ENCODE data around the gene MAEA. TPM values are rescaled to one million over a fixed set of nuclear protein-coding genes. Genes with fewer than 3 reads are reported as not detected.

MAEA gene
- total RNA-seq, 1 donor from 2014 or later = 74.0 TPM

GRCh38 chr4:1242506-1243450 lies 46.9 kb upstream of the MAEA start:
- TF ChIP-seq CTCF (conservative IDR thresholded peaks at IDR 0.05) = no peak
- no peak for DNase-seq (ENCODE audit: low read depth, low spot score)

GRCh38 chr4:1243451-1244080 lies 46.1 kb upstream of the MAEA start:
- no peak for TF ChIP-seq CTCF (conservative IDR thresholded peaks at IDR 0.05)
- Mint-ChIP-seq H3K27me3 (ENCODE audit: low read depth) (no peaks in the 10 kb centered on the region), H3K4me3 (peak overlapping the region; percentile 56), H3K36me3 (ENCODE audit: low read depth) (peaks cover 5% of the 10 kb centered on the region), H3K27ac (ENCODE audit: unreplicated experiment) (no peak overlapping the region), H3K4me1 (peaks cover 22% of the 10 kb centered on the region), H3K9me3 (no peaks in the 10 kb centered on the region)
- no peak for DNase-seq (ENCODE audit: low read depth, low spot score)

More at GRCh38 chr4:1242506-1243450, 46.9 kb upstream of the MAEA start:
- no peaks in the 10 kb centered on the region for H3K27me3 Mint-ChIP-seq (ENCODE audit: low read depth)
- peaks cover 22% of the 10 kb centered on the region for H3K4me1 Mint-ChIP-seq
- peak overlapping the region; percentile 29 for H3K4me3 Mint-ChIP-seq
- H3K9me3 Mint-ChIP-seq = no peaks in the 10 kb centered on the region
- H3K27ac Mint-ChIP-seq (ENCODE audit: unreplicated experiment) = peak overlapping the region; percentile 72
- peaks cover 5% of the 10 kb centered on the region for H3K36me3 Mint-ChIP-seq (ENCODE audit: low read depth)

GRCh38 chr4:1244081-1244977 lies 45.4 kb upstream of the MAEA start:
- H3K4me3 Mint-ChIP-seq = peak overlapping the region; percentile 74
- H3K4me1 Mint-ChIP-seq = peaks cover 22% of the 10 kb centered on the region
- DNase-seq (ENCODE audit: low read depth, low spot score) = no peak
- H3K27me3 Mint-ChIP-seq (ENCODE audit: low read depth) = no peaks in the 10 kb centered on the region
- TF ChIP-seq CTCF (conservative IDR thresholded peaks at IDR 0.05) = no peak
- peaks cover 5% of the 10 kb centered on the region for H3K36me3 Mint-ChIP-seq (ENCODE audit: low read depth)
- no peaks in the 10 kb centered on the region for H3K9me3 Mint-ChIP-seq
- no peak overlapping the region for H3K27ac Mint-ChIP-seq (ENCODE audit: unreplicated experiment)

GRCh38 chr4:1244978-1245471 lies 44.7 kb upstream of the MAEA start:
- TF ChIP-seq CTCF (conservative IDR thresholded peaks at IDR 0.05) = no peak
- Mint-ChIP-seq H3K9me3 (no peaks in the 10 kb centered on the region), H3K36me3 (ENCODE audit: low read depth) (peaks cover 2% of the 10 kb centered on the region), H3K27me3 (ENCODE audit: low read depth) (no peaks in the 10 kb centered on the region), H3K27ac (ENCODE audit: unreplicated experiment) (no peak overlapping the region), H3K4me3 (peak overlapping the region; percentile 74), H3K4me1 (peaks cover 26% of the 10 kb centered on the region)
- DNase-seq (ENCODE audit: low read depth, low spot score) = no peak

- no peaks in the 10 kb centered on the region for H3K9me3 Mint-ChIP-seq
- DNase-seq (ENCODE audit: low read depth, low spot score) = no peak
- TF ChIP-seq CTCF (conservative IDR thresholded peaks at IDR 0.05) = no peak
- peaks cover 29% of the 10 kb centered on the region for H3K4me1 Mint-ChIP-seq
- peak overlapping the region; percentile 85 for H3K4me3 Mint-ChIP-seq
- peaks cover 7% of the 10 kb centered on the region for H3K36me3 Mint-ChIP-seq (ENCODE audit: low read depth)
- H3K27ac Mint-ChIP-seq (ENCODE audit: unreplicated experiment) = no peak overlapping the region
- no peaks in the 10 kb centered on the region for H3K27me3 Mint-ChIP-seq (ENCODE audit: low read depth)
Measured at GRCh38 chr4:1245481-1246051, 44.1 kb upstream of the MAEA start.

Data from neural crest cell (in vitro differentiated cells).